HG02798 (cell line): Measurements from ENCODE around the gene FHOD1.

Source experiments
- ATAC-seq: cut with Tn5 transposase; IDR thresholded peaks from one replicate; pipeline ENCODE4 v1.9.1; 2021; ENCODE audit warnings: mild to moderate bottlenecking; ENCODE audit not compliant: unreplicated experiment, poor library complexity

Gene FHOD1

DNA sequence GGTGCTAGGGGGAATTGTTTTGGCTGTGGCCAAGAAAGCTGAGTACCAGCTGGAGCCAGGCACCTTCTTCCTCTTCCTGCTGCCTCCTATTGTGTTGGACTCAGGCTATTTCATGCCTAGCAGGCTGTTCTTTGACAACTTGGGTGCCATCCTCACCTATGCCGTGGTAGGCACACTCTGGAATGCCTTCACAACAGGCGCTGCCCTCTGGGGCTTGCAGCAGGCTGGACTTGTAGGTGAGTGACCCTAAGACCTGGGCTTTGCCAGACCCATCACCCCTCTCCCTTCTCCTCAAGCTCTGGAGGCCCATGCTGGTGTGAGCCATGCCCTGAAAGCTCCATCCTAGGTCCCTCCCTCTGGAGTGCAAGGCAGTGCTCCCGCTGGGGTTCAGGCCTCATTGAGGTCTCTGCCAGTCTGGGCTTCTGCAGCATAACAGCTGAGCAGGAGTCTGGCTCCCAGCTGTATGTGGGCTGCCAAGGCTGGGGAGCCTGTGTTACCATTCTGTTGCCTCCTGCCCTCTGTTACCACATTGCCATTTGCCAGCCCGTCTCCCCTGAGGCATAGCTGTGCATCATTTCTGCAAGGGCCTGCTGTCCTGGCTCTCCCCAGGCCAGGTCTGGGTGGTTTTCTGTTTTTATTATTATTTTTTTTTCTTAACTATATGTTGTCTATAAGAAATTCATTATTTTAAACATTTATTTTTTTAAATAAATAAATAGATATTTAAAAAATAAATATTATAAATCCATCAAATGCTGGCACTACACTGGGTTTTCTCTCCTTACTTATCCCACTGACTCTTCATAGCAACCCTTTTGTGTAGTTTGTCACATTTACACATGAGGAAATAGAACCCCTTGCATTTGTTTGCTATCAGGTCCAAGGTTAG, 5.6 kb upstream of the FHOD1 start:
- ATAC-seq = no peak

DNA sequence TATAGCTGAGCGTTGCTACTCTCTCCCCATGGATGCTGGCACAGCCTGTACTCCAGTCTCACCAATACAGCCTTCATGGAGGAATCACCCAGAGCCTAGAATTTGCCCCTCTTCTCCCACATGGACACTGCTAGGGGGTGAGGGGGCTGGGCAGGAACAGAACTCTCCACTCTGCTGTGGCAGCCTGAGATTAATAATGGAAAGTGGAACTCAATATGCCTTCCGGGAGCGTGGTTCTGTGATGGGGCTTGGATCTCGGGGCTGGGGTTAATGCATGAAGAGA, 2.7 kb upstream of the FHOD1 start:
- no peak for ATAC-seq

DNA sequence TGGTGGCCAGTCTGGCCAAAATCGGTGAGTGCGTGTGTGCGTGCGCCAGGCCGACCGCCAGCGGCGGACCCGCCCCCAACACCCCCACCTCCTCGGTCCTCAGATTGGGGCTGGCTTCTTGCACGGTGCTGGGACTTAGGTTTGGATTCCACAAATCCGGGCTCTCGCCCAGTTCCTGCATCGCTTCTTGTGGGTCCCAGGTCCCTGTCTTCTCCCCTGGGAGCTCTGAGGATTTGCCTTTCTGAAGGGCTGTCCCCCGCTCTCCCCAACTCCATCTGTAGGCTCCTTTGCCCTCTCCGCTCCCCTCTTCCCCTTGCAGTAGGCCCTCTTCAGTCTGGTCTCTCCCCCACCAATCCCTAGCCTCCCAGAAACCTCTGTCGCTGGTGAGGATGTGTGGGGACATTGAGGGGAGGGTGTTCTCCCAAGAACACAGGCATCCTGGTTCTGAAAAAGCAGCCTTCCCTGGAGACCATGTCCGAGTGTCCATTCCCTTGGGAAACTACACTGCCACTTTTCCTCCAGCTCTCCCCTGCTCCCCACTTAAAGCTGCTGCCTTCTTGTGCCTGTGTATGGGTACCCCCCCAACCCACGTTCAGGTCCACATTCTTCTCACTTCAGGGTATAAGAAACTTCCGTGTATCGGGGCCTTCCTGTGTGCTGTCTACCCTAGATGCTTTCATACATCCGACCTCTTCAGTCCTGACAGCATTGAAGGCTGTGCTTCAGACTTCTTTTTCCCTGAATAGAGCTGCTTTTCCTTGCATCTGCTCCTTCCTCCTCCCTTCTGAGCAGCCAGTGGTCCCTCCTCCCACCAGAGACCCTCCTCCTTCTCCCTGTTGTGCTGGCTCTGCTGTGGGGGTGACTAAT, 2.1 kb upstream of the FHOD1 start:
- no peak for ATAC-seq

DNA sequence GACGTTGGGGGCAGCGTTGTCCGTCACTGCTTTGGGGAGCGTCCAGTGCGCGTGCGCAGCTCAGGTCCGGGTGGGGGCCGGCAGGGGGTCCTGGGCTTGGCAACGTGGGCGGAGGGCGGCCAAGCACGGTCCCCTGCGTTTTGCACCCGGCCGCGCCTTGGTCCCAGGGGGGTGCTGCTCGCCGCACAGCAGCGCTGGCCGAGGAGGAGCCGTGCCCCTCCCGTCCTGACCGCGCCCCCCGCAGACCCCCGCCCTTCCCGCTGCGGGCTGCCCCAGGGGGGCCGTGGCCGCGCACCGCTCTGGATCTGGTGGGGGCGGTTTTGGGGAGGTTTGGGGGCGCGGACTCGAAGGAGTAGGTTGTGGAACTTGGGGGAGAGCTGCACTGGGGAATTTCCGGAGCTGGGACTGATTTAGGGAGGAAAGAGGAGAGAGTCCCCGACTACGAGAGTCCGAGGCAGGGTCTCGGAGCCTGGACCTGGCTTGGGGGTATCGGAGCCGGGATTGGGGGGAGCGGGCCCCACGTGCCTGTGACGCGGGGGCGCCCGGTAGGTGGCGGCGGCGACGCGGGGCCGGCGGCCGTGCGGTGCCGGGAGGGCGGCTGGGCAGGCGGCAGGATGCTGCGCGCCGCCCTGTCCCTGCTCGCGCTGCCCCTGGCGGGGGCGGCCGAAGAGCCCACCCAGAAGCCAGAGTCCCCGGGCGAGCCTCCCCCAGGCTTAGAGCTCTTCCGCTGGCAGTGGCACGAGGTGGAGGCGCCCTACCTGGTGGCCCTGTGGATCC, 1.3 kb upstream of the FHOD1 start, which contains the start of gene SLC9A5:
SLC9A5 (plus strand) TSS at position 579 of the 777 bp plus-strand sequence; CDS start at position 615, 36 bp downstream.
- no peak for ATAC-seq

DNA sequence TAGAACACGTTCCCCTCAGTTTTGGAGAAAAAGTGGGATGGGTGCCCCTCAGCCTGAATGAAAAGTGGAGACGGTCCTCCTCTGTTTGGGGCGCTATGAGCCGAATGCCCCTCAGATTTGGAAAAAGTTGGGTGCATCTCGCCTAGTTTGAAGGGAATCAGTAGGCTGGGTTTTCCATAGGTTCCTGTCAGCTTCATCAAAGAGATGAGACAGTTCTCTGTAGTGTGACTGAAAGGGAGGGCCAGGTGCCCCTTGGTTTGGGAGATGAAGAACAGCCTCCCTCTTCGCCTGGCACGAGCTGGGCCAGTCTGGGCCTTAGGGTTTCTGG, 756 bp upstream of the FHOD1 start:
- ATAC-seq = no peak

DNA sequence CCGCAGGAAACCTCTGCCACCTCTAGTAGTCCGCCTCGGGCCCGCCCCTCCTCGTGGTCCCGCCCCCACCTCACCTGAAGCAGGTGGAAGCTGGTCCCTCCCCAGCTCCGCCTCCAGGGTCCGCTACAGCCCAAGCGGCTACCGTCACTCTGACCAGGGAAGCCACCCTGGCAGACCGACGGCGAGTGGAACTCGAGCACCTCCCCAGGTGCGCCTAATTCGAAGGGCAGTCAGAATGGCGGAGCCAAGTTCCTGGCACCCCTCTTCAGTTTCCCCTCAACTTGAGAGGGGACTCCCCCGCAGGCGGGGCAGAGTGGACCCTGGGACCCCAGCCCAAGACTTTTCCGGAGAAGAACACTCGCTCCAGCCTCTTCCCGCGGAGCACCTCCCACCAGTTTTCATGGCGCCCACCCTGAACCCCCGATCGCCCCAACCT, 507 bp downstream of the FHOD1 start:
- ATAC-seq = peak; percentile 13

DNA sequence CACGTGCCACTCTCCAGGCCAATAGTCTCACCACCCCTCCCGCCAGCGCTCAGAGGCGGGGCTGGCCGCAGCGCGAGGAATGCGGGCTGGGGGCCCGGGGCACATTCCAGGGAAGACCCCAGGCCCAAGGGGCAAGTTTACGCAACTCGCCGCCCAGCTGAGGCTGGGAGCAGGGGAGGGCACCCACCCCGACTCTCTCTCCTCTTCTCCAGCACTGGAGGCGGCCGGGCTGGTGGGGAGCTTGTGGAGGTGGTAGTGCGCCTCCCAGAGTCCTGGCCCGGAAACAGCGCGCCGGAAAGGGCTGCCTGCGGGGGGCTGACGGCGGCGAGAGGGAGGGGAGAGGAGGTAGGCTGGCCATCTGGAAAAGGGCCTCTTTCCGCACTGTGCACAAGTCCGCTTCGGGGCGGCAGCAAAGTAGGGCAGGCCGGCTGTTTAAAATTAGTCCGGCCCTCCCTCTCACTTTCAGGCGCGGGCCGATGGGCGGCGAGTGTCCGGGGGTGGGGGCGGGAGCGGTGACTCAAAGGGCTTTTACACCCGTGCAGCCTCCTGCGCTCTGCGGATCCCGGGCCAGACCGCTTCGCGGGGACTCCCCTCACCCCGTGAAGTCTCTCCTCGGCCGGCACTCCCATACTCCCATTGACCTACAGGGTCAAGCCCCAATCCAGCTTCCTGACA, 1.1 kb downstream of the FHOD1 start:
- peak; percentile 24 for ATAC-seq

DNA sequence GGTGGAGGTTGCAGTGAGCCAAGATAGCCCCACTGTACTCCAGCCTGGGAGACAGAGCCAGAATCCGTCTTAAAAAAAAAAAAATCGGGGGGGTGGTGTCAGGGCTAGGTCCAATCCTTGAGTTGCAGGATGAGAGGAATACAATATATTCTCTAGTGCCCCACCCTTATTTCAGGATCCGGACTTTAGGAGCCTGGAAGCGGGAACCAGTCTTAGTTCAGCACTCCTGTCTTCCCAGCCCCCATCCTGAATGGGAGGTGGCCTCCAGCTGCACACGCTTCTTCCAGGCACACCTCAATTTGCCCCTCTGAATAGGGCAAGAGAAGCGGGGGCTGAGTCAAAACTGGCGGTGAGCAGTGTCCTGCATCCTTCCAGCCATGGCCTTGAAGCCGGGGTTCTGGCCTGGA, 1.6 kb downstream of the FHOD1 start:
- no peak for ATAC-seq

DNA sequence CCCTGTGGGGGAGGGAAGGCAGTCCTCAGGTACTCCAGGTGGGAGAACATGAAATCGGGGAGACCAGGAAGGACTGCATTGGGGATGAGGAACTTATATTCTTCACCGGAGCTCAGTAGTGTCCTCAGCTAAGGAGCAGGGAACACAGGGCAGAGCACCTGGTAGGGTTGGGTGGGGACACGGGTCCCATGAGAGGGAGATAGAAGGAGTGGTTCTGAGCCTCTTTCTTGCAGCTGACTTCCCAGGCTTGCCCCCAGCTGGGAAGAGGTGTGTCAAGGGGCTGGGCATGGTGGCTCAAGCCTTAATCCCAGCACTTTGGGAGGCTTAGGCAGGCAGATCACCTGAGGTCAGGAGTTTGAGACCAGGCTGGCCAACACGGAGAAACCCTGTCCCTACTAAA, 2.1 kb downstream of the FHOD1 start:
- ATAC-seq = no peak

DNA sequence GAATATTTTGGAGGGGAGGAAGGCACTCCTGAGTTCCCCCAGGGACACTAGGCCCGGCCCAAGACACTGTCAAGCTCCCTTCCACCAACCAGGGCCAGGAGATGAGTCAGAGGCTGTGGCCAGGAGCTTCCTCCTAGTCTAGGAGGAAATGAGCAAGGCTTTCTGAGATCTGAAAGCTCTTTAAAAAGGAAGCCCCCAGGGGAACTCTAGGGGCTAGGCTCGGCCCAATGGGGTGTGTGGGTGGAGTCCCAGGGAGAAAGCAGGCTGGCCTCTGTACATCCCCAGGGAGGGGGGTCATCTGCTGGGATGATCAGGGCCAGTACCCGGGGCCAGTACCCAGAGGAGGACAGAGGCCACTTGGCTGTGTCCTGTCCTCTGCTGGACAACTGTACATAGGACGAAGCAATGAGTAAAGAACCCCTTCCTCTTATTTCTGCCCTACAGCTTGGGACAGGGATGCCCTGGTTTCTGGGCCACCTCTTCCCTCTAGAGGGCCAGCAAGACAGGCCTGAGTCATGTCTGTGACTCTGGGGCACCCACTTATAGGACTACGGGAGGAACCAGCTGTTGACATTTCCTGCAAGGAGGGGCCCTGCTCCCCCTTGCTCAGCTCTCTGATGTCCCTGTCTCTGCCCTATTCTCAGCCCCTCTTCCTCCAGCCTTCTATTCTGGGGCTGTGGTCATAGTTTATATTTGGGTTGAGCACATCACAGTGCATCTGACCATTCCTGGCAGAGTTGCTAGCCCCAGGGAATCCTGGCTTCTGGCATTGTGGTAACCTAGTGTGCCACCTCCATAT, 2.7 kb downstream of the FHOD1 start:
- ATAC-seq = peak; percentile 54

DNA sequence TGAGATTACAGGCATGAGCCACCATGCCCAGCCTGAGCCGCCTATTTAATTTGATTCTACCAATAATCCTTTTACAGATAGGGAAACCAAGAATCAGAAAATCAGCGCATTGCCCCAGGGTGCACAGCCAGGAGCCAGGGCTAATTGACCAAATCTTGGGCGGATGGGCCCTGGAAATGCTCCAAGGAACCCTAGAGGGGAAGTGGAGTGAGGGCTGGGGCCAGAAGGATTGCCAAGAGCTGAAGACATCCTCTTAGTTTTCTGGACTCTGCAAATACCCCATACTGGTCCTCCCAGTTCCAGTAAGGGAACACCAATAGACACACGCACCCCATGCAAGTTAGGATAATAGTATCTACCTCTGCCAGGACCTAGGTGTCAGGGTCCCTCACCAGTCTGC, 3.8 kb downstream of the FHOD1 start:
- ATAC-seq = no peak

DNA sequence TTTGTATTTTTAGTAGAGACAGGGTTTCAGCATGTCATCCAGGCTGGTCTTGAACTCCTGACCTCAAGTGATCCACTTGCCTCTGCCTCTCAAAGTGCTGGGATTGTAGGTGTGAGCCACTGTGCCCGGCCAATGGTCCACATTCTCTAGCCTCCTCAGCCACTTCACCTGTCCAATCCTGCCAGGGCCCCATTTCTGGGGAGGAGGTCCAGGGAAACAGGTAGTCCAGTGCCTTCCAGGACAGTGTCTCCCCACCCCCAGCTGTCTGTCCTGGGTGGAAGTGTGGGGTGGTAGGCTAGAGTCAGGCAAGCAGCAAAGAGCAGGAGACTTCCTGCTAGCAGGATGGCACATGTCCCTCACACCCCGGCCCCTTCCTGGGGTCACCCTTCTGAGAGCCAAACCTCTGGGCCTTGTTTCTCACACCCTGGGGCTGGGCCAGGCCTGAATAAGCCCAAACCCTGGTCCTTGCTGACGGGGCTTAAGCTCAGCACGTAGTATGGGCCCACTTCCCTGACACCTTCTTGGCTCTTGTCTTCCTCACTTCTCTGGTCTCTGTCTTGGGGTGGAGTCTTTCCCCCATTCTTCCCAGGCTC, 5.0 kb downstream of the FHOD1 start:
- no peak for ATAC-seq

DNA sequence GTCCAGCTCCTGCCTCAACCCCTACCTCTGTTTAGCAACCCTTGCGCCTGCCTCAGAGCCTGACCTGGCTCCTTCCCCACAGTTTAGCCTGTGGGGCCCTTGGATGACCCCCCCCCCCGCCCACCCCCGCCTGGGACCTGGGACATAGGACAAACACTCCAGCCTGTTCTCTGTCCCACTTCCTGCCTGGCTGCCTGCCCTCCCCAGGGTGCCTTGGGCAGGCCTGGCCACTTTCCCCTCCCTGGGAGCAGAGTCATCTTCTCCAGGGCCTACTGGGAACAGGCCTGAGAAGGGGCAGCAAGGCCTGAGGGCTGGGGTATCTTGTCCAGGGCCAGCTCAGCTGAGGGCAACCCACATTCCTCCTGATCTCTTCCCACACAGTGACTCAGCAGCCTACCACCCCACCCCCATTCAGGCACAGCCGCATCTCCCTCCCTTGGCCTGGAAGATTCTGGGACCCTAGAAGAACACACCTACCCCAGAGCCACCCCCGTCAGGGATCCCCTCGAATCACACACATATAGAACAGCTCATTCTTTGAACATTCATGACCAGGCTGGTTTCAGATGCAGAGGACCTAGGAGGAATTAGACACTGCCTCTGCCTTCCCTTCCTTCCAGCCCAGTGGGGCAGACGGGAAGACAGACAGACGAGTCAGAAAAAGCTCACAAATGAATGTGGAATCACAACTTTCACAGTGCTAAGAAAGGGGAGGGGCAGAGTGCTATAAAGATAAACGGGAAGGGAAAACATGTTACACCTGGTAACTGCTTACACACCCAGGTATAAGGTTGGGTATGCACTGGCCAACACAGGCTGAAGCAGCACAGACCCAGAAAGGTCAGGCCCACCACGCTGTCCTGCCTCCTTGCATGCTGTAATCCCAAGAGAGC, 6.0 kb downstream of the FHOD1 start:
- ATAC-seq = no peak

DNA sequence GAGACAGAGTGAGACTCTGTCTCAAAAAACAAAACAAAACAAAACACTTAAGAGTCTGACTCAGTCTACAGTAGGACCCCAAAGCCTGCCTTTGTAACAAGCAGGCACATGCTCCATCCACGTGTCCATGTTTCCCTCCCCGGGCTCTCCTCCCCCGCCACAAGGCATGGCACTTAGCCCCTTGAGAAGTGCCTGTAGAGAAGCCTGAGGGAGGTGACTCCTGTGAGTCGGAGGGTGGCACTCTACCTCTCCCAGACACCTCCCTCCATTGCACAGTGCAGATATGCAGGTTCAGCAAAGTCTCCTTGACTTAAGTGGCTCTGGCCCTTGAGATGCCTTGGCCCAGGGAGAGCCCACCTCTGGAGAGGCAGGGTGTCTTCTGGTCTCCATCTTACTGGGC, 6.8 kb downstream of the FHOD1 start:
- no peak for ATAC-seq

DNA sequence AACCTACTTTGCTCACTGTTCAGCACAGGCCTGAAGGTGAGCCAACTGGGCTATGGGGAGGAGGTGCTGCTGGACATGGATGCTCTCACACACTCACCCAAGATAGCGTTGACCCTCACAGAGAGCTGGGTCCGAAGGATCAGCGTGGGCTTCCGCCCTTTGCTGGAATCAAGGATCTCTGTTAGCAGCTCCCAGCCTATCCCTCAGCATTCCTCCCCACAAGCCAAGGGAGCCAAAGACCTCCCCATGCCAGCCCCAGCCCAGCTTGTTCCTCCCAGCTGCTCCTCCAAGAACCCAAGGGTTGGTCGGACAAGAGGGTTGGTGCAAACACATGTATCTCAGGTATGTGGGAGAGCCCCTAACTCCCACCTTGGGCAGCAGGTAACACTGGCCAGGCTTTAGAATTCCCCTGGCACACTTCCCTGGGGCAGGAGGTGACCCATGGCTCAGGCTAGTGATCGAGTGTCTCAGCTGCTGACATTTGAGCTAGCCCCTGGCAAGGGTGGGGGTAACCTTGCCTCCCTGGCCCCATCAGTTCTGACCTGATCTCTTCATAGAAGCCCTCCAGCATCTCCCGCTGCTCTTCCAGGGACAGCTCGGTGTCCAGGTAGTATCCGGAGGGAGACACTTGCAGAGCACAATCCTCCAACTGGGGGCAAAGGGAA, 8.3 kb downstream of the FHOD1 start:
- no peak for ATAC-seq

DNA sequence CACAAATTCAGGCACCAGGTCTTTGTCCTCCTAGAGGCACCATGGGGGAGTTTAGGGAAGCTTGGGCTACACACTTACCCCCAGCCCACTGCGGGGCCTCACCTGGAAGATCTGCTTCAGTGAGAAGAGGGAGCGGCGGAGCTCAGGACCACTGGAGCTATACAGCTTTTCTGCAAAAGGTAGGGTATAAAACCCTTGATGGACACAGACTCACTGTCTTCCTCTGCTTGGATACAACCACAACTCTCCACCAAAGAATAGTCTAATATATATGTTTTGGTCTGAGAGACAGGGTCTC, 9.1 kb downstream of the FHOD1 start:
- ATAC-seq = no peak

DNA sequence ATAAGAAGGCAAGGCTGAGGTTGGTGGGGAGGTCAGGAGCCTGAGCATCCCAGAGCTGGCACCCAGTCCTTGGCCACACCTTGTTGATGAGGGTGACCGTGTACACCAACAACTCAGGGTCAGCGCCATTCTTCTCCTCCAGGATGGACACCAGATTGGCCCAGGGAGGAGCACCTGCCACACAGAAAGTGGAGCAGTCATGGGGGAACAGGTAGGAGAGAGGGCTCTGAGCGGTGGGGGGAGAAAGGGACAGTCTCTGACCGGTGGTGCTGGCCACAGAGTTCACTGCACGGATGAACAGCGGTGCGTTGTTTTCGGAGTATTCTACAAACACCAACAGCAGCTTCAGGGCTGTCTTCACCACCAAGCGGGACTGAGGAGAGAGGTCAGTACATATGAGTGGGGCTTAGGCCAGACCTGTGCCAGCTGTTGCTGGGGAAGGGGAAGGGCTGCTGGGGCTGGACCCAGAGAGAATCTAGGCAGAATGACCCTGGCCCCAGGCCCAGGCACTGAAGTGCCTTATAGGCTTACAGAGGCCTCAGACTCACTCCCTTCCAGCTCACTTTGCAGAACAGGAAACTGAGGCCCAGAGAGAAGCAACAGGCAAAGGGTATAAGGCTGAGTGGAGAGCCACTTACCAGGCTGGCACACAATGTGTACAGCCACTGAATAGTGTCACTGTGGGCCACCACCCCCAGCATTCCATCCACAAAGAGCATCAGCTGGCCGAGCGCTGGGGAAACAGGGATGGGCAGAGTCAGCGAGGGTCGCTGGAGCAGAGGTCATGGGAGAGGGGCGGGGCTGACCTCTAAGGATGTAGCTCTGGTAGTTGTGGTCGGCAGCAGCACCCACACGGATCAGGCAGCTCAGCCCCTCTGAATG, 9.6 kb downstream of the FHOD1 start:
- ATAC-seq = no peak
